Keratinocyte (primary cell): ENCODE measurements around the gene TFIP11. TPM values are rescaled to one million over a fixed set of nuclear protein-coding genes. Genes with fewer than 3 reads are reported as not detected.

Experiments used
- DNase-seq: peaks from one replicate; pipeline ENCODE4 v3.0.0-alpha.2; 2011; ENCODE audit warnings: low read depth, missing footprints, low spot score
- FAIRE-seq: peaks from 2 replicates; lab custom pipeline; 2011; peaks lifted over from hg19 to GRCh38; lab: Jason Lieb, UNC
- H2AFZ ChIP-seq: 2 replicates; pipeline ENCODE4 v1.6.0; 2012; ENCODE audit warnings: low read length, control low read depth, inconsistent platforms; ENCODE audit not compliant: control insufficient read depth
- H3K27ac ChIP-seq: 2 replicates; pipeline ENCODE4 v1.5.1; 2011; ENCODE audit warnings: low read length; ENCODE audit not compliant: control insufficient read depth, insufficient read depth
- H3K27me3 ChIP-seq: 3 replicates; pipeline ENCODE4 v1.6.0; 2011; ENCODE audit warnings: low read length; ENCODE audit not compliant: control insufficient read depth, insufficient read depth; ENCODE audit errors: extremely low read depth
- H3K36me3 ChIP-seq, 2 experiments: 2 replicates in 1 of 2; 3 replicates in 1 of 2; pipeline ENCODE4 v1.5.1; 2011; ENCODE audit warnings: low read length in 2 of 2, mild to moderate bottlenecking in 1 of 2; ENCODE audit not compliant: control insufficient read depth in 2 of 2, insufficient read depth in 2 of 2; ENCODE audit errors: extremely low read depth in 1 of 2
- H3K4me1 ChIP-seq: 3 replicates; pipeline ENCODE4 v1.5.1; 2011; ENCODE audit warnings: low read length; ENCODE audit not compliant: control insufficient read depth, insufficient read depth; ENCODE audit errors: extremely low read depth
- H3K4me2 ChIP-seq: 3 replicates; pipeline ENCODE4 v1.6.0; 2011; ENCODE audit warnings: low read depth, low read length; ENCODE audit not compliant: control insufficient read depth, insufficient read depth; ENCODE audit errors: extremely low read depth
- H3K4me3 ChIP-seq, 3 experiments: fragments of 200-600 bp in 1 of 3; sonication (generic) in 1 of 3; 2 replicates in 2 of 3; 3 replicates in 1 of 3; pipeline ENCODE4 v1.5.1; 2011 to 2016; ENCODE audit warnings: low read length in 3 of 3, mild to moderate bottlenecking in 3 of 3, control low read depth in 2 of 3, inconsistent platforms in 1 of 3, low read depth in 1 of 3, mixed read lengths in 1 of 3, mixed run types in 1 of 3, moderate library complexity in 1 of 3; ENCODE audit not compliant: control insufficient read depth in 2 of 3, insufficient read depth in 2 of 3; ENCODE audit errors: extremely low read depth in 1 of 3
- H3K79me2 ChIP-seq: 2 replicates; pipeline ENCODE4 v1.6.0; 2012; ENCODE audit warnings: low read length; ENCODE audit not compliant: control insufficient read depth, insufficient read depth
- H3K9ac ChIP-seq: 3 replicates; pipeline ENCODE4 v1.6.0; 2011; ENCODE audit warnings: low read length; ENCODE audit not compliant: control insufficient read depth, insufficient read depth; ENCODE audit errors: extremely low read depth
- H3K9me1 ChIP-seq: 3 replicates; pipeline ENCODE4 v1.6.0; 2011; ENCODE audit warnings: low read length; ENCODE audit not compliant: control insufficient read depth, insufficient read depth; ENCODE audit errors: extremely low read depth
- H3K9me3 ChIP-seq: 2 replicates; pipeline ENCODE4 v1.5.1; 2012; ENCODE audit warnings: low read depth, low read length; ENCODE audit not compliant: control insufficient read depth
- H4K20me1 ChIP-seq: 3 replicates; pipeline ENCODE4 v1.6.0; 2011; ENCODE audit warnings: low read length; ENCODE audit not compliant: control insufficient read depth, insufficient read depth; ENCODE audit errors: extremely low read depth
- CTCF ChIP-seq, 3 experiments: IDR thresholded peaks in 1 of 3; conservative IDR thresholded peaks in 1 of 3; optimal IDR thresholded peaks in 1 of 3; 2 replicates in 2 of 3; 3 replicates in 1 of 3; pipeline versions ENCODE3 to v1.5.1; 2011; ENCODE audit warnings: low read length in 3 of 3, mild to moderate bottlenecking in 3 of 3, moderate library complexity in 2 of 3, control low read depth in 1 of 3, inconsistent platforms in 1 of 3; ENCODE audit not compliant: insufficient read depth in 2 of 3; ENCODE audit errors: extremely low read depth in 1 of 3
- EZH2 ChIP-seq: IDR thresholded peaks from one replicate; pipeline ENCODE4 v1.6.1; 2012; ENCODE audit warnings: inconsistent platforms, mild to moderate bottlenecking, low read length, moderate library complexity
- dilution Hi-C: fragments of 300-500 bp; cut with MboI; formaldehyde crosslinking; loops from one replicate; pipeline ENCODE4 v1.7.0; 2020; ENCODE audit warnings: low sequenced_read_pairs; ENCODE audit not compliant: extremely low pct_ligation_motif_present
- polyA plus RNA-seq, 5 experiments: library from polyadenylated mRNA; depleted of rRNA in 3 of 5; stranded (reverse) in 3 of 5; stranded (forward) in 1 of 5; unstranded in 1 of 5; fragments of >200 nt; gene quantifications; 1 replicate in 1 of 5; 2 replicates in 3 of 5; 3 replicates in 1 of 5; pipeline versions ENCODE4 v1.2.1 to v1.2.3, GENCODE V29; 2011 to 2012; ENCODE audit warnings: missing spikeins in 2 of 5, low read depth in 1 of 5, low replicate concordance in 1 of 5

TFIP11 gene
- polyA plus RNA-seq, 1 donor (not counting 4 experiments of a cell fraction or from before 2014, with no cell fraction given): 30.3 TPM

GRCh38 chr22:26536762-26537134 lies 24.5 kb upstream of the TFIP11 start:
- Histone ChIP-seq H3K79me2 (no peaks in the 10 kb centered on the region), H4K20me1 (no peaks in the 10 kb centered on the region), H3K9me1 (no peaks in the 10 kb centered on the region), H3K9me3 (no peaks in the 10 kb centered on the region), H3K4me1 (peaks cover 14% of the 10 kb centered on the region), H3K4me2 (no peak overlapping the region), H3K4me3 (no peak overlapping the region), H3K27ac (no peak overlapping the region), H2AFZ (no peak overlapping the region), H3K9ac (no peak overlapping the region), H3K27me3 (no peaks in the 10 kb centered on the region), H3K36me3 (peaks cover 11 to 12% of the 10 kb centered on the region in 2 experiments)
- TF ChIP-seq CTCF (optimal IDR thresholded peaks at IDR 0.05 in 1 of 3, IDR thresholded peaks at IDR 0.05 in 1 of 3, conservative IDR thresholded peaks at IDR 0.05 in 1 of 3; ENCODE audit: extremely low read depth in 1 of 3, insufficient read depth in 2 of 3, low read length in 3 of 3) (no peak), EZH2 (no peak)
- no peak for DNase-seq
- dilution Hi-C loops: no loop called here
- FAIRE-seq: no peak

GRCh38 chr22:26536056-26536761 lies 23.9 kb upstream of the TFIP11 start:
- H3K79me2 ChIP-seq: no peaks in the 10 kb centered on the region
- peak in 1 of 3 experiments; percentile 6 for TF ChIP-seq CTCF (optimal IDR thresholded peaks at IDR 0.05 in 1 of 3, IDR thresholded peaks at IDR 0.05 in 1 of 3, conservative IDR thresholded peaks at IDR 0.05 in 1 of 3; ENCODE audit: extremely low read depth in 1 of 3, insufficient read depth in 2 of 3, low read length in 3 of 3)
- TF ChIP-seq EZH2: no peak
- H3K36me3 ChIP-seq: peaks cover 10 to 14% of the 10 kb centered on the region in 2 experiments
- H3K9me1 ChIP-seq: no peaks in the 10 kb centered on the region
- H3K27me3 ChIP-seq: no peaks in the 10 kb centered on the region
- H3K4me3 ChIP-seq: no peak overlapping the region
- no peak overlapping the region for H3K9ac ChIP-seq
- H2AFZ ChIP-seq: no peak overlapping the region
- no peaks in the 10 kb centered on the region for H4K20me1 ChIP-seq
- peaks cover 14% of the 10 kb centered on the region for H3K4me1 ChIP-seq
- no peaks in the 10 kb centered on the region for H3K9me3 ChIP-seq
- dilution Hi-C loops: no loop called here
- DNase-seq (no peak), FAIRE-seq (peak; percentile 76)
- H3K27ac ChIP-seq: no peak overlapping the region
- no peak overlapping the region for H3K4me2 ChIP-seq
